ENCODE results near the gene TREH. TPM values are rescaled to one million over a fixed set of nuclear protein-coding genes. Genes with fewer than 3 reads are reported as not detected.
"Not testable (repeated sequence)": the region's sequence is repeated elsewhere in the genome, so short reads cannot be mapped to it uniquely, and the experiment has no call there.

The TREH gene
- total RNA-seq, 2 experiments from 2014 or later, result not detected

DNA sequence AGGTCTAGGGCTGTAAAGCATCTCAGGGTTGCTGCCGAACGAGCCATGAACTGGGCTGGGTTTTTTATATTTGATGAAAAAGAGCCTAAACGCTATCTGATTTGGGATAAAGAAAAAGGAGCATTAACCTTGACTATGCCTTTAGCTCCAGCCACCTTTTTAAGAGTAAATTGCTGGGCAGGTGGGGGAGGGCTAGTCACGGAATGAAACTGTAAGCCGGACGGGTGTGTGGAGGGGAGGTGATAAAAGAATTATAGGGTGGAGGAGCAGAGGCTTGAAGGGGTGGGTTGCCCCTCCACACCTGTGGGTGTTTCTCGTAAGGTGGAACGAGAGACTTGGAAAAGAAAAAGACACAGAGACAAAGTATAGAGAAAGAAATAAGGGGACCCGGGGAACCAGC is 41.3 kb upstream of the TREH start:
- H3K79me2 ChIP-seq (ENCODE audit: insufficient read depth, low read depth, low read length); H4K20me1 ChIP-seq (ENCODE audit: insufficient read depth, low read length); DNase-seq (ENCODE audit: low spot score); H3K4me3 ChIP-seq (ENCODE audit: low read depth, low read length, poor library complexity, severe bottlenecking); BruUV-seq (replicated peaks); H2AFZ ChIP-seq (ENCODE audit: low read length); POLR2A ChIA-PET; intact Hi-C loops (cut with micrococcal nuclease; ENCODE audit: unreplicated experiment); H3K27ac ChIP-seq (ENCODE audit: low read depth, low read length, poor library complexity, severe bottlenecking); CTCF ChIA-PET (ENCODE audit: unreplicated experiment); H3K4me2 ChIP-seq (ENCODE audit: low read length); H3K4me1 ChIP-seq (ENCODE audit: insufficient read depth, low read length, poor library complexity, severe bottlenecking); H3K9me2 ChIP-seq (ENCODE audit: insufficient read depth, low read length); H3K9me3 ChIP-seq (ENCODE audit: low read length); H3K36me3 ChIP-seq (ENCODE audit: insufficient read depth, low read length): not testable (repeated sequence)

DNA sequence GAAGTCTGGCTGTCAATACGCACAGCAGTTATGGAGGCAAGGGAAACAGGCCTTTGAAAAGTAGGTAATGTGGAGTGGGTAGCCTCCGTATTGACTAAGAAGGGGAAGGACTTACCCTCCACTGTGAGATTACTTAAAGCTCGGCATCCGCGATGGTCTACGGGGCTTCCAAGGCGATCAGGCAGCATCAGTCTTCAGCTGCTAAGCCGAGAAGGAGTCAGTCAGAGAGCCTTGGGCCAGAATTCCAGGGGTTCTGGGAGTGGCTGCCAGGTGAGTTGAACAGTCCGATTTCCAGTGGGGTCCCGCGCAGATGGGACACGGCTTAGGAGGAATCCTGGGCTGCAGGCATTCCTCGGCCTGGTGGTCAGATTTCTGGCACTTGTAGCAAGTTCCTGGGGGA is 40.6 kb upstream of the TREH start:
- DNase-seq (ENCODE audit: low spot score); POLR2A ChIA-PET; H3K4me2 ChIP-seq (ENCODE audit: low read length); H3K79me2 ChIP-seq (ENCODE audit: insufficient read depth, low read depth, low read length); H3K4me1 ChIP-seq (ENCODE audit: insufficient read depth, low read length, poor library complexity, severe bottlenecking); H4K20me1 ChIP-seq (ENCODE audit: insufficient read depth, low read length); H3K4me3 ChIP-seq (ENCODE audit: low read depth, low read length, poor library complexity, severe bottlenecking); H3K27ac ChIP-seq (ENCODE audit: low read depth, low read length, poor library complexity, severe bottlenecking); CTCF ChIA-PET (ENCODE audit: unreplicated experiment); H3K9me3 ChIP-seq (ENCODE audit: low read length); H3K36me3 ChIP-seq (ENCODE audit: insufficient read depth, low read length); H2AFZ ChIP-seq (ENCODE audit: low read length); BruUV-seq (replicated peaks); H3K9me2 ChIP-seq (ENCODE audit: insufficient read depth, low read length); intact Hi-C loops (cut with micrococcal nuclease; ENCODE audit: unreplicated experiment): not testable (repeated sequence)

DNA sequence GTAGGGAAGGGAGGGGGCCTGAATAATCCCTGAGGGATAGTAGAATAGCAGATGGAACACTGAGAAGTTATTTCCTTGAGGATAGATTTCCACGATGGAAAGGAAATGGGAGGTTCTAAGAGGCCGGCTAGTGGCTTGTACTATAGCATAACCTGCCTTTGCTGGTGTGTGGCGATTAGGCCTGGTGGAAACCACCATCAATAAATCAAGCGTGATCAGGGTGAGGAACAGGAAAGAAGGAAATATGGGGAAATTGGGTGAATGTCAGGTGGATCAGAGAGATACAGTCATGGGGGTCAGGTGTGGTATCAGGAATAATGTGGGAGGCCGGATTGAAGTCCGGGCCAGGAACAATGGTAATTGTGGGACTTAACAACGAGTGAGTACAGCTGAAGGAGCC is 39.1 kb upstream of the TREH start:
- H3K36me3 ChIP-seq (ENCODE audit: insufficient read depth, low read length); H3K4me1 ChIP-seq (ENCODE audit: insufficient read depth, low read length, poor library complexity, severe bottlenecking); CTCF ChIA-PET (ENCODE audit: unreplicated experiment); DNase-seq (ENCODE audit: low spot score); intact Hi-C loops (cut with micrococcal nuclease; ENCODE audit: unreplicated experiment); H3K9me3 ChIP-seq (ENCODE audit: low read length); H3K9me2 ChIP-seq (ENCODE audit: insufficient read depth, low read length); H2AFZ ChIP-seq (ENCODE audit: low read length); POLR2A ChIA-PET; H3K4me3 ChIP-seq (ENCODE audit: low read depth, low read length, poor library complexity, severe bottlenecking); H3K4me2 ChIP-seq (ENCODE audit: low read length); H3K27ac ChIP-seq (ENCODE audit: low read depth, low read length, poor library complexity, severe bottlenecking); H4K20me1 ChIP-seq (ENCODE audit: insufficient read depth, low read length); BruUV-seq (replicated peaks); H3K79me2 ChIP-seq (ENCODE audit: insufficient read depth, low read depth, low read length): not testable (repeated sequence)

DNA sequence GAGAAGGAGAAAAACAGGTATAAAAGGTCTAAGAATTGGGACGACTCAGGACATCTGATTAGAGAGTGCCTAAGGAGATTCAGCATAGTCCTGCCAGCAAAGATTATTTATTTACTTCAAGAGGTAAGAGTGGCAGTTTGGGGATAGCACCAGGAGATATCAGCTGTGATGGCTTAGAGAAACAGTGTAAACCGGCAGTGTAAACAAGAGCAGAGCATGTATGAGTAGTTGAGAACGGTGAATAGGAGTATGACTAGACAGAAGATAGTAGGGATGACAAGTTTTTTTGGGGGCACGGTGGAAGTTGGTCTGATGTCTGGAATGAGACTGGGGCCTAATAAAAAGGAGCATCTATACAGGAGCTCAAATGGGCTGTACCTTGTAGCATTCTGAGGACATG is 38.3 kb upstream of the TREH start:
- DNase-seq (ENCODE audit: low spot score); H3K4me3 ChIP-seq (ENCODE audit: low read depth, low read length, poor library complexity, severe bottlenecking); POLR2A ChIA-PET; H3K79me2 ChIP-seq (ENCODE audit: insufficient read depth, low read depth, low read length); H3K4me1 ChIP-seq (ENCODE audit: insufficient read depth, low read length, poor library complexity, severe bottlenecking); intact Hi-C loops (cut with micrococcal nuclease; ENCODE audit: unreplicated experiment); H3K9me2 ChIP-seq (ENCODE audit: insufficient read depth, low read length); H3K4me2 ChIP-seq (ENCODE audit: low read length); H2AFZ ChIP-seq (ENCODE audit: low read length); BruUV-seq (replicated peaks); H3K27ac ChIP-seq (ENCODE audit: low read depth, low read length, poor library complexity, severe bottlenecking); CTCF ChIA-PET (ENCODE audit: unreplicated experiment); H3K36me3 ChIP-seq (ENCODE audit: insufficient read depth, low read length); H3K9me3 ChIP-seq (ENCODE audit: low read length); H4K20me1 ChIP-seq (ENCODE audit: insufficient read depth, low read length): not testable (repeated sequence)

DNA sequence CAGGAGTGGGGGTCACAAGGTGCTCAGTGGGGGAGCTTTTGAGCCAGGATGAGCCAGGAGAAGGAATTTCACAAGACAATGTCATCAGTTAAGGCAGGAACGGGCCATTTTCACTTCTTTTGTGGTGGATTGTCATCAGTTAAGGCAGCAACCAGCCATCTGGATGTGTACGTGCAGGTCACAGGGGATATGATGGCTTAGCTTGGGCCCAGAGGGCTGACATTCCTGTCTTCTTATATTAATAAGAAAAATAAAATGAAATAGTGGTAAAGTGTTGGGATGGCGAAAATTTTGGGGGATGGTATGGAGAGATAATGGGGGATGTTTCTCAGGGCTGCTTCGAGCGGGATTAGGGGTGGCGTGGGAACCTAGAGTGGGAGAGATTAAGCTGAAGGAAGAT is 37.8 kb upstream of the TREH start:
- DNase-seq (ENCODE audit: low spot score); H3K9me3 ChIP-seq (ENCODE audit: low read length); H3K9me2 ChIP-seq (ENCODE audit: insufficient read depth, low read length); POLR2A ChIA-PET; BruUV-seq (replicated peaks); H3K36me3 ChIP-seq (ENCODE audit: insufficient read depth, low read length); H3K79me2 ChIP-seq (ENCODE audit: insufficient read depth, low read depth, low read length); H3K4me1 ChIP-seq (ENCODE audit: insufficient read depth, low read length, poor library complexity, severe bottlenecking); H3K27ac ChIP-seq (ENCODE audit: low read depth, low read length, poor library complexity, severe bottlenecking); CTCF ChIA-PET (ENCODE audit: unreplicated experiment); H3K4me2 ChIP-seq (ENCODE audit: low read length); H3K4me3 ChIP-seq (ENCODE audit: low read depth, low read length, poor library complexity, severe bottlenecking); H2AFZ ChIP-seq (ENCODE audit: low read length); intact Hi-C loops (cut with micrococcal nuclease; ENCODE audit: unreplicated experiment); H4K20me1 ChIP-seq (ENCODE audit: insufficient read depth, low read length): not testable (repeated sequence)
